ENCODE data around the gene NDUFA1. TPM values are rescaled to one million over a fixed set of nuclear protein-coding genes. Genes with fewer than 3 reads are reported as not detected.
A peak's percentile ranks its signal among the peaks of the same experiment; 100 is the strongest.
"Not testable (repeated sequence)": the region's sequence is repeated elsewhere in the genome, so short reads cannot be mapped to it uniquely, and the experiment has no call there.

The NDUFA1 gene
- 100 to 1,000 TPM; 103 to 104 TPM for total RNA-seq

DNA sequence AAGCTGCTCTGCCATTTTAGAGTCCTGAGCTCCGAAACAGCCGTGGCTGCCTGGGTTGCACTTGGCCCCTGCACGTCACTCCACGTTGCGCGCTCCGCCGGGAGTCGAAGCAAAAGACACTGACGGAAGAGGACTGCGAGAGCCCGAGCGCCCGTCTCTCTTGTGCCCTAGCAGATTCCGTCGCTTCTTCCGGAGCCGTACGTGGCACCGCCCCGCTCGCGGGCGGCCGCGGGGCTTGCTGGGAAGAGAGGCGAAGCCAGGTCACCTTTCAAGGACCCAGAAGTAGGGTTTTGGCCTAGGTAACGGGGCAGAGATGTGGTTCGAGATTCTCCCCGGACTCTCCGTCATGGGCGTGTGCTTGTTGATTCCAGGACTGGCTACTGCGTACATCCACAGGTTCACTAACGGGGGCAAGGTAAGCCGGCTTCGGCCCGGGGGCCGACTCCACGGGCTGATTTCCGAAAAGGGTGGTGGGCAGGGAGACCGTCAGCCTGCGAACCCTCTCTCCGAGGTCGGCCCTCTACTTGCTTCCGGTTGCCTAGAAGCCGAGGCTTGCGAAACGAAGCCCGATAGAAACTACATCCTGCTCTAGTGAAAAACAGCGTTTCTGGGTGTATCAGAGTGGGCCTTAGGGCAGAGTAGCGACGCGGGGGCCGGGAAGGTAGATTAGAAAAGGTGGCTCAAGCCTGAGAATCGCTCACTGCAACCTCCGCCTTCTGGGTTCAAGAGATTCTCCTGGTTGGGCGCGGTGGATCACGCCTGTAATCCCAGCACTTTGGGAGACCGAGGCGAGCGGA is at the start of gene NDUFA1, which contains the start of gene RNF113A:
Gene NDUFA1, plus strand, starts transcription at position 234 of the 797 bp plus-strand sequence. Its CDS starts 80 bp downstream, at position 314.
Gene RNF113A, minus strand, starts transcription at position 135 of the 797 bp plus-strand sequence. Its CDS starts 120 bp downstream, at position 15.
- Mint-ChIP-seq H3K4me3 (peak within 1 kb of the TSS; percentile 98), H3K9me3 (no peaks in the 10 kb centered on the region), H3K27ac (peak within 1 kb of the TSS; percentile 98), H3K27me3 (no peaks in the 10 kb centered on the region), H3K36me3 (peaks cover 13% of the 10 kb centered on the region), H3K4me1 (ENCODE audit: low read depth) (peaks cover 10% of the 10 kb centered on the region)
- intact Hi-C loops (cut with micrococcal nuclease): loop anchor here (1.0 to 5.0 kb wide), 6 partner anchors 18 to 264 kb away; partner anchors contain the start of genes NKAP, NKRF, RPL39 and SOWAHD
- DNase-seq: peak; percentile 91
- ChIA-PET POLR2A (interaction anchor here (1.4 to 2.9 kb wide), 5 partner anchors 19 to 298 kb away, joined by 4 to 29 read pairs (median 9); partner anchors contain the start of genes RPL39, UBE2A and UPF3B), CTCF (interaction anchor here (1.9 kb wide), 1 partner anchor 80 kb away, joined by 8 read pairs; the partner anchor contains the start of gene RPL39)

DNA sequence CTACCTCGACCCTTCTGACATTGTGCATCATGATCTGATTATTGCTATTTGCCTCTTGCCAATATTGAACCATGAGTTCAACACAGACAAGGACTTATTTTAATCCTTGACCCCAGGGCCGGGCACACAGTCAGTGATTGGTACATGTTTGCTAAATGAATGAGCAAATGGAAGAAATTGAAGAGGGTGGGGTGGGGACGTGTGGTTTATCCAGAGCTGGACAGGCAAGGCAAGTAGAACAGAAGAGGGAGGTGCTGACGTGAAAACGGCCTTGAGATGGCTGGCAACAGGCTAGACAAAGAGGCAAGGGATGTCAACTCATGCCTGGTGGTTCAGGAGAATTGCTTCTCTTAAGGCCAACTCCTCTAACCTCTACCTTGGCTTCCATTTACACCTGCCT is 47.4 kb upstream of the NDUFA1 start:
- H3K4me1 Mint-ChIP-seq (ENCODE audit: low read depth): peaks cover 22% of the 10 kb centered on the region
- H3K9me3 Mint-ChIP-seq; DNase-seq; POLR2A ChIA-PET; H3K36me3 Mint-ChIP-seq; H3K27me3 Mint-ChIP-seq; CTCF ChIA-PET; H3K4me3 Mint-ChIP-seq; H3K27ac Mint-ChIP-seq; intact Hi-C loops (cut with micrococcal nuclease): not testable (repeated sequence)

GRCh38 chrX:119826399-119826959 is 45.2 kb upstream of the NDUFA1 start:
- Mint-ChIP-seq H3K27me3 (no peaks in the 10 kb centered on the region), H3K36me3 (peaks cover 11% of the 10 kb centered on the region), H3K4me1 (ENCODE audit: low read depth) (peaks cover 18% of the 10 kb centered on the region), H3K9me3 (no peaks in the 10 kb centered on the region), H3K4me3 (no peak overlapping the region), H3K27ac (peak overlapping the region; percentile 18)
- intact Hi-C loops (cut with micrococcal nuclease): loop anchor here (1.0 kb wide), 1 partner anchor 35 kb away; the partner anchor contains the start of gene RPL39
- CTCF ChIA-PET: interaction anchor here (1.2 kb wide), 1 partner anchor 35 kb away, joined by 3 read pairs; the partner anchor contains the start of gene RPL39
- peak; percentile 31 for DNase-seq
- POLR2A ChIA-PET: interaction anchor here (3.3 kb wide), 1 partner anchor 35 kb away, joined by 11 read pairs; the partner anchor contains the start of gene RPL39

GRCh38 chrX:119828446-119828845 is 43.2 kb upstream of the NDUFA1 start:
- H3K9me3 Mint-ChIP-seq: no peaks in the 10 kb centered on the region
- peaks cover 10% of the 10 kb centered on the region for H3K4me1 Mint-ChIP-seq (ENCODE audit: low read depth)
- peaks cover 11% of the 10 kb centered on the region for H3K36me3 Mint-ChIP-seq
- H3K27me3 Mint-ChIP-seq: no peaks in the 10 kb centered on the region
- ChIA-PET POLR2A (interaction anchor here (3.3 kb wide), 1 partner anchor 37 kb away, joined by 11 read pairs; the partner anchor contains the start of gene RPL39), CTCF (interaction anchor here (0.6 kb wide), 1 partner anchor 1227 kb away, joined by 5 read pairs; no protein-coding TSS in a partner anchor)
- intact Hi-C loops (cut with micrococcal nuclease): no loop called here
- DNase-seq: no peak
- H3K27ac Mint-ChIP-seq: no peak overlapping the region
- no peak overlapping the region for H3K4me3 Mint-ChIP-seq

DNA sequence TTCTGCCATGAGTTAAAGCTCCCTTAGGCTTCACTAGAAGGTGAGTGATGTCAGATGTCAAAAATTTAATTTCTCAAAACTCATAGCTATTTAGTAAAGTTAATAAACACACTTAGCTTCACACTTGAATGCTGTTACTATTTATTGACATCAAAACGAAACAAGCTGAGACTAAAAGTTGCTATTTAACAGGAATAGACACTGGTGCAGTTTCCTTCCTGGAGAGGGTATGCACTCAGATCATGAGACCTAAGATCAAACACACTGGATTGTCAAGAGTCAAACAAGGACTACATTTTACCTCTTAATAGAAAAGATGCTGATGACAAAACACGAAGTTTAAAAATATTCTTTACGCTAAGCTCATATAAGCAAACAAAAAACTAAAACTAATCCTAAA is 37.7 kb upstream of the NDUFA1 start:
- Mint-ChIP-seq H3K36me3 (peaks cover 32% of the 10 kb centered on the region), H3K4me3 (no peak overlapping the region), H3K27me3 (no peaks in the 10 kb centered on the region), H3K9me3 (no peaks in the 10 kb centered on the region), H3K4me1 (ENCODE audit: low read depth) (no peaks in the 10 kb centered on the region), H3K27ac (no peak overlapping the region)
- no peak for DNase-seq
- ChIA-PET CTCF (no interaction called here), POLR2A (interaction anchor here (1.0 kb wide), 1 partner anchor 19 kb away, joined by 4 read pairs; the partner anchor contains the start of gene UPF3B)
- intact Hi-C loops (cut with micrococcal nuclease): no loop called here

- ChIA-PET POLR2A (interaction anchor here (0.5 to 2.2 kb wide), 7 partner anchors 9 to 1357 kb away, joined by 3 to 19 read pairs (median 4); partner anchors contain the start of genes DOCK11, NDUFA1, RNF113A and RPL39), CTCF (interaction anchor here (1.0 to 1.7 kb wide), 7 partner anchors 10 to 370 kb away, joined by 3 to 7 read pairs (median 4); partner anchors contain the start of gene RPL39)
- H3K4me3 Mint-ChIP-seq: peak within 1 kb of the TSS; percentile 99
- H3K36me3 Mint-ChIP-seq: peaks cover 7% of the 10 kb centered on the region
- intact Hi-C loops (cut with micrococcal nuclease): loop anchor here (1.0 kb wide), 2 partner anchors 19 to 61 kb away; partner anchors contain the start of genes NDUFA1, RNF113A and RPL39
- peak within 1 kb of the TSS; percentile 94 for H3K27ac Mint-ChIP-seq
- no peaks in the 10 kb centered on the region for H3K27me3 Mint-ChIP-seq
- no peaks in the 10 kb centered on the region for H3K9me3 Mint-ChIP-seq
- peak; percentile 96 for DNase-seq
- peaks cover 8% of the 10 kb centered on the region for H3K4me1 Mint-ChIP-seq (ENCODE audit: low read depth)
Measured at GRCh38 chrX:119852382-119853353, 19.0 kb upstream of the NDUFA1 start, which contains the start of gene UPF3B. Gene UPF3B (minus strand): TSS chrX:119852963. CDS start chrX:119852928, 35 bp downstream.

DNA sequence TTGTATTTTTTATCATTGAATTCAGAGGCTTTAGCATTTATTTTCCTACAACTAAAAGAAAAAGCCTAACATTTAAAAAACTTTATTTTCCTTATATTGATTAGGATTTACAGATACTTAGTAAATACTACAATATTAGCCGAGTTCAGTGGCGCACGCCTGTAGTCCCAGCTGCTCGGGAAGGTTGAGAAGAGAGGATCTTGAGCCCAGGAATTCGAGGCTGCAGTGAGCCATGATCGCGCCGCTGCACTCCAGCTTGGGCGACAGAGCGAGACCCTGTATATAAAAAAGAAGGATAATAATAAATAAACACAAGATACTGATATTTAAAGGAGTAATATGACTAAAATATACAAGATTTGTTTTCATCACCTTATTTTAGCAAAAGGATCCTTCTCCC is 18.2 kb upstream of the NDUFA1 start:
- H3K4me3 Mint-ChIP-seq: peak overlapping the region; percentile 99
- ChIA-PET POLR2A (interaction anchor here (0.5 to 2.2 kb wide), 7 partner anchors 10 to 1358 kb away, joined by 3 to 19 read pairs (median 4); partner anchors contain the start of genes DOCK11, NDUFA1, RNF113A and RPL39), CTCF (interaction anchor here (1.0 to 1.7 kb wide), 5 partner anchors 9 to 371 kb away, joined by 3 to 7 read pairs (median 4); partner anchors contain the start of gene RPL39)
- H3K36me3 Mint-ChIP-seq: peaks cover 7% of the 10 kb centered on the region
- H3K27ac Mint-ChIP-seq: peak overlapping the region; percentile 94
- intact Hi-C loops (cut with micrococcal nuclease): loop anchor here (1.0 kb wide), 2 partner anchors 18 to 62 kb away; partner anchors contain the start of genes NDUFA1, RNF113A and RPL39
- DNase-seq: no peak
- peaks cover 8% of the 10 kb centered on the region for H3K4me1 Mint-ChIP-seq (ENCODE audit: low read depth)
- H3K9me3 Mint-ChIP-seq: no peaks in the 10 kb centered on the region
- no peaks in the 10 kb centered on the region for H3K27me3 Mint-ChIP-seq

GRCh38 chrX:119870626-119871131 is 953 bp upstream of the NDUFA1 start:
- CTCF ChIA-PET: interaction anchor here (1.1 to 1.9 kb wide), 4 partner anchors 9 to 79 kb away, joined by 3 to 8 read pairs (median 4); partner anchors contain the start of genes RPL39 and UPF3B
- intact Hi-C loops (cut with micrococcal nuclease): loop anchor here (1.0 to 5.0 kb wide), 6 partner anchors 17 to 263 kb away; partner anchors contain the start of genes NKAP, NKRF, RPL39 and SOWAHD
- H3K36me3 Mint-ChIP-seq: peaks cover 10% of the 10 kb centered on the region
- H3K4me3 Mint-ChIP-seq: peak overlapping the region; percentile 98
- H3K9me3 Mint-ChIP-seq: no peaks in the 10 kb centered on the region
- peaks cover 10% of the 10 kb centered on the region for H3K4me1 Mint-ChIP-seq (ENCODE audit: low read depth)
- no peaks in the 10 kb centered on the region for H3K27me3 Mint-ChIP-seq
- H3K27ac Mint-ChIP-seq: peak overlapping the region; percentile 98
- peak; percentile 49 for DNase-seq
- POLR2A ChIA-PET: interaction anchor here (0.8 to 2.9 kb wide), 7 partner anchors 18 to 296 kb away, joined by 4 to 29 read pairs (median 5); partner anchors contain the start of genes RPL39, UBE2A and UPF3B

- ChIA-PET POLR2A (interaction anchor here (1.4 to 2.9 kb wide), 6 partner anchors 19 to 297 kb away, joined by 4 to 29 read pairs (median 7); partner anchors contain the start of genes RPL39, UBE2A and UPF3B), CTCF (interaction anchor here (1.2 to 1.9 kb wide), 2 partner anchors 19 to 80 kb away, joined by 3 to 8 read pairs; partner anchors contain the start of genes RPL39 and UPF3B)
- peak overlapping the region; percentile 98 for H3K4me3 Mint-ChIP-seq
- no peaks in the 10 kb centered on the region for H3K9me3 Mint-ChIP-seq
- intact Hi-C loops (cut with micrococcal nuclease): loop anchor here (1.0 to 5.0 kb wide), 6 partner anchors 18 to 264 kb away; partner anchors contain the start of genes NKAP, NKRF, RPL39 and SOWAHD
- no peaks in the 10 kb centered on the region for H3K27me3 Mint-ChIP-seq
- peaks cover 10% of the 10 kb centered on the region for H3K4me1 Mint-ChIP-seq (ENCODE audit: low read depth)
- peaks cover 13% of the 10 kb centered on the region for H3K36me3 Mint-ChIP-seq
- DNase-seq: no peak
- peak overlapping the region; percentile 98 for H3K27ac Mint-ChIP-seq
Measured at GRCh38 chrX:119871245-119871598, 410 bp upstream of the NDUFA1 start.

- POLR2A ChIA-PET: interaction anchor here (1.1 kb wide), 1 partner anchor 88 kb away, joined by 4 read pairs; the partner anchor contains the start of gene RPL39
- no peaks in the 10 kb centered on the region for H3K27me3 Mint-ChIP-seq
- CTCF ChIA-PET: interaction anchor here (0.7 to 1.1 kb wide), 2 partner anchors 9 to 126 kb away, joined by 3 to 8 read pairs; no protein-coding TSS in a partner anchor
- no peak overlapping the region for H3K4me3 Mint-ChIP-seq
- no peak overlapping the region for H3K27ac Mint-ChIP-seq
- no peak for DNase-seq
- H3K36me3 Mint-ChIP-seq: peaks cover 5% of the 10 kb centered on the region
- intact Hi-C loops (cut with micrococcal nuclease): no loop called here
- H3K9me3 Mint-ChIP-seq: no peaks in the 10 kb centered on the region
- peaks cover 11% of the 10 kb centered on the region for H3K4me1 Mint-ChIP-seq (ENCODE audit: low read depth)
Measured at GRCh38 chrX:119878740-119879139, 7.1 kb downstream of the NDUFA1 start.
